HEK293 (cell line): ENCODE data around the gene MALSU1.

Experiments
- GLIS1 ChIP-seq: fragments of 450-650 bp; formaldehyde crosslinking; IDR thresholded peaks from 2 replicates; pipeline ENCODE4 v1.5.1; 2016; ENCODE audit warnings: missing biosample characterization, missing genetic modification characterization
- KLF1 ChIP-seq: fragments of 450-650 bp; formaldehyde crosslinking; IDR thresholded peaks from 2 replicates; pipeline ENCODE4 v1.5.1; 2016; ENCODE audit warnings: missing biosample characterization, missing genetic modification characterization
- ZNF112 ChIP-seq: fragments of 450-650 bp; formaldehyde crosslinking; IDR thresholded peaks from 2 replicates; pipeline ENCODE4 v1.5.0; 2017; ENCODE audit warnings: missing biosample characterization, missing genetic modification characterization
- ZNF292 ChIP-seq: fragments of 450-650 bp; formaldehyde crosslinking; IDR thresholded peaks from 2 replicates; pipeline ENCODE4 v1.5.1; 2016; ENCODE audit warnings: low read depth, missing biosample characterization, missing genetic modification characterization, borderline replicate concordance
- TF ChIP-seq, protein P1 (sequence below): fragments of 450-650 bp; formaldehyde crosslinking; IDR thresholded peaks from 2 replicates; pipeline ENCODE4 v1.5.1; 2016; ENCODE audit warnings: missing biosample characterization, missing genetic modification characterization

GRCh38 chr7:23334482-23335056 is 35.4 kb downstream of the MALSU1 start:
- TF ChIP-seq ZNF292 (tag by site-specific recombination) (no peak), ZNF112 (tag by site-specific recombination) (no peak), GLIS1 (tag by site-specific recombination) (peak; percentile 76), KLF1 (no peak)
- TF ChIP-seq, protein P1, sequence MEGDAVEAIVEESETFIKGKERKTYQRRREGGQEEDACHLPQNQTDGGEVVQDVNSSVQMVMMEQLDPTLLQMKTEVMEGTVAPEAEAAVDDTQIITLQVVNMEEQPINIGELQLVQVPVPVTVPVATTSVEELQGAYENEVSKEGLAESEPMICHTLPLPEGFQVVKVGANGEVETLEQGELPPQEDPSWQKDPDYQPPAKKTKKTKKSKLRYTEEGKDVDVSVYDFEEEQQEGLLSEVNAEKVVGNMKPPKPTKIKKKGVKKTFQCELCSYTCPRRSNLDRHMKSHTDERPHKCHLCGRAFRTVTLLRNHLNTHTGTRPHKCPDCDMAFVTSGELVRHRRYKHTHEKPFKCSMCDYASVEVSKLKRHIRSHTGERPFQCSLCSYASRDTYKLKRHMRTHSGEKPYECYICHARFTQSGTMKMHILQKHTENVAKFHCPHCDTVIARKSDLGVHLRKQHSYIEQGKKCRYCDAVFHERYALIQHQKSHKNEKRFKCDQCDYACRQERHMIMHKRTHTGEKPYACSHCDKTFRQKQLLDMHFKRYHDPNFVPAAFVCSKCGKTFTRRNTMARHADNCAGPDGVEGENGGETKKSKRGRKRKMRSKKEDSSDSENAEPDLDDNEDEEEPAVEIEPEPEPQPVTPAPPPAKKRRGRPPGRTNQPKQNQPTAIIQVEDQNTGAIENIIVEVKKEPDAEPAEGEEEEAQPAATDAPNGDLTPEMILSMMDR (tag by site-specific recombination) = no peak
